Uterus (tissue), 4 donors: ENCODE measurements around the gene SPTB. TPM values are rescaled to one million over a fixed set of nuclear protein-coding genes. Genes with fewer than 3 reads are reported as not detected.
"Not testable (repeated sequence)": the region's sequence is repeated elsewhere in the genome, so short reads cannot be mapped to it uniquely, and the experiment has no call there.

ENCODE experiments used
- DNase-seq, 2 donors: peaks; one replicate each; pipeline ENCODE4 v3.0.0-alpha.2; 2019 to 2020
- H3K27ac ChIP-seq, 2 donors: fragments of 200-600 bp; sonication (generic); 1 replicate in 1 of 2; 2 replicates in 1 of 2; pipeline ENCODE4 v1.5.1; 2016 to 2018
- H3K27me3 ChIP-seq, 2 donors: fragments of 200-600 bp; sonication (generic); one replicate each; pipeline ENCODE4 v1.5.1; 2018 to 2019; ENCODE audit warnings: control low read depth in 1 of 2
- H3K36me3 ChIP-seq, 2 donors: fragments of 200-600 bp; sonication (generic); one replicate each; pipeline ENCODE4 v1.5.1; 2019; ENCODE audit warnings: control low read depth in 1 of 2
- H3K4me1 ChIP-seq, 2 donors: fragments of 200-600 bp; sonication (generic); one replicate each; pipeline ENCODE4 v1.5.1; 2018 to 2019; ENCODE audit warnings: control low read depth in 1 of 2
- H3K4me3 ChIP-seq, 2 donors: fragments of 200-600 bp; sonication (generic); 1 replicate in 1 of 2; 2 replicates in 1 of 2; pipeline ENCODE4 v1.5.1; 2018 to 2019; ENCODE audit warnings: mild to moderate bottlenecking in 1 of 2
- H3K9me3 ChIP-seq, 2 donors: fragments of 200-600 bp; sonication (generic); one replicate each; pipeline ENCODE4 v1.5.1; 2019; ENCODE audit warnings: control low read depth in 1 of 2
- POLR2A ChIP-seq, 2 donors: fragments of 450-650 bp; IDR thresholded peaks; one replicate each; pipeline ENCODE4 v1.6.1; 2016; ENCODE audit warnings: antibody characterized with exemption in 2 of 2, mild to moderate bottlenecking in 1 of 2, moderate library complexity in 1 of 2
- intact Hi-C: fragments of 100-400 bp; cut with DNase I; formaldehyde crosslinking; loops from one replicate; pipeline ENCODE4 v1.15.1; 2023; ENCODE audit warnings: low total_unique reads
- total RNA-seq, 4 donors: library from RNA; depleted of rRNA in 3 of 4; stranded (reverse); fragments of >200 nt in 3 of 4; gene quantifications; one replicate each; pipeline versions ENCODE4 v1.1.0 to v1.2.4, GENCODE V29; 2014 to 2023
- TF ChIP-seq, protein P1 (sequence below), 4 experiments: fragments of 200-600 bp in 2 of 4; fragments of 450-650 bp in 2 of 4; sonication (generic) in 2 of 4; IDR thresholded peaks; one replicate each; pipeline ENCODE4 v1.5.1; 2016 to 2019; ENCODE audit warnings: antibody characterized with exemption in 4 of 4, mild to moderate bottlenecking in 2 of 4, moderate library complexity in 1 of 4
- donor health status: DM: yes; HTN: yes; CAD: no.

SPTB gene
- total RNA-seq, 4 donors from 2014 or later: 1.0 to 5.4 (median 4.6) TPM; not detected in 1

DNA sequence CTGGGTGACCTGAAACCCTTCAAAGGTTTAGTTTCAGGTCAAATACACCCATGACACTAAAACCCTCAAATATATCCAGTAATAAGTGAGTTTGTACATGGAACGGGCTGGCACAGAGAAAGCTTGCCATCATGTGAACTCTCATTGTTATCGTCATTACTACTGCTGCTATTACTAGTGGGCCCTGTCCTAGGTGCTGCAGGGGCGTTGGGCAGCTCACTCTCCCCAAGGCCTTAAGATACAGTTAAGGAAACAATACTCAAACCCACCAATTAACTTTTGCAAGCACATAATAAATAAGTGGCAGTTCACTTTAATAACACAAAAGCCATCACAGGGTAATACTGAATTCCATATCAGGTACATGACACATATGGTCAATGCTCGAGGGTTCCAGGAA lies 71.3 kb downstream of the SPTB start:
- Histone ChIP-seq H3K27me3 (no peaks in the 10 kb centered on the region), H3K36me3 (no peaks in the 10 kb centered on the region), H3K4me3 (no peak overlapping the region), H3K4me1 (no peaks in the 10 kb centered on the region), H3K27ac (no peak overlapping the region), H3K9me3 (no peaks in the 10 kb centered on the region)
- intact Hi-C loops: no loop called here
- TF ChIP-seq POLR2A (IDR thresholded peaks at IDR 0.05): no peak
- TF ChIP-seq, protein P1, sequence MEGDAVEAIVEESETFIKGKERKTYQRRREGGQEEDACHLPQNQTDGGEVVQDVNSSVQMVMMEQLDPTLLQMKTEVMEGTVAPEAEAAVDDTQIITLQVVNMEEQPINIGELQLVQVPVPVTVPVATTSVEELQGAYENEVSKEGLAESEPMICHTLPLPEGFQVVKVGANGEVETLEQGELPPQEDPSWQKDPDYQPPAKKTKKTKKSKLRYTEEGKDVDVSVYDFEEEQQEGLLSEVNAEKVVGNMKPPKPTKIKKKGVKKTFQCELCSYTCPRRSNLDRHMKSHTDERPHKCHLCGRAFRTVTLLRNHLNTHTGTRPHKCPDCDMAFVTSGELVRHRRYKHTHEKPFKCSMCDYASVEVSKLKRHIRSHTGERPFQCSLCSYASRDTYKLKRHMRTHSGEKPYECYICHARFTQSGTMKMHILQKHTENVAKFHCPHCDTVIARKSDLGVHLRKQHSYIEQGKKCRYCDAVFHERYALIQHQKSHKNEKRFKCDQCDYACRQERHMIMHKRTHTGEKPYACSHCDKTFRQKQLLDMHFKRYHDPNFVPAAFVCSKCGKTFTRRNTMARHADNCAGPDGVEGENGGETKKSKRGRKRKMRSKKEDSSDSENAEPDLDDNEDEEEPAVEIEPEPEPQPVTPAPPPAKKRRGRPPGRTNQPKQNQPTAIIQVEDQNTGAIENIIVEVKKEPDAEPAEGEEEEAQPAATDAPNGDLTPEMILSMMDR (IDR thresholded peaks at IDR 0.05): no peak
- no peak for DNase-seq

DNA sequence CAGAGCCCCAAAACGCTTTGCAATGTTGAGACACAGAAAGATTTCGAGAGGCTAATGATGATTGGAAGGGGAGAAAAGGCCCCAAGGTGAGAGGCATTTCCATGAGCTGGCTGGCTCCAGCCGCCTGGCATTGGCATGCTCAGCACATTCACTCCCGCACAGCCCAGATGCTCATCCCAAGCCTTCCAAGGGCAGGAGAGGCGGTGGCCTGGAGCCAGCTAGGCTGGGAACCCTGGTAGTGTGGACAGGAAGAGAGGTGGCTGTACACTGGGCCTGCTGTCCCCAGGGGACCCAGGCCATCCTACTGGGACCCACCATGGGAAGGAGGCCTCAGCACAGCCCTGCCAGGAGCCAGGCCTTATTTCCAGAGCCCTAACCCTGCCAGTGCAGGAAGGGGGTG lies 72.2 kb downstream of the SPTB start:
- no peaks in the 10 kb centered on the region for H3K4me1 ChIP-seq
- no peak overlapping the region for H3K27ac ChIP-seq
- intact Hi-C loops: no loop called here
- no peaks in the 10 kb centered on the region for H3K36me3 ChIP-seq
- DNase-seq: no peak
- H3K4me3 ChIP-seq: no peak overlapping the region
- no peak for TF ChIP-seq POLR2A (IDR thresholded peaks at IDR 0.05)
- TF ChIP-seq, protein P1 (IDR thresholded peaks at IDR 0.05): no peak
- H3K27me3 ChIP-seq: no peaks in the 10 kb centered on the region
- H3K9me3 ChIP-seq: no peaks in the 10 kb centered on the region

DNA sequence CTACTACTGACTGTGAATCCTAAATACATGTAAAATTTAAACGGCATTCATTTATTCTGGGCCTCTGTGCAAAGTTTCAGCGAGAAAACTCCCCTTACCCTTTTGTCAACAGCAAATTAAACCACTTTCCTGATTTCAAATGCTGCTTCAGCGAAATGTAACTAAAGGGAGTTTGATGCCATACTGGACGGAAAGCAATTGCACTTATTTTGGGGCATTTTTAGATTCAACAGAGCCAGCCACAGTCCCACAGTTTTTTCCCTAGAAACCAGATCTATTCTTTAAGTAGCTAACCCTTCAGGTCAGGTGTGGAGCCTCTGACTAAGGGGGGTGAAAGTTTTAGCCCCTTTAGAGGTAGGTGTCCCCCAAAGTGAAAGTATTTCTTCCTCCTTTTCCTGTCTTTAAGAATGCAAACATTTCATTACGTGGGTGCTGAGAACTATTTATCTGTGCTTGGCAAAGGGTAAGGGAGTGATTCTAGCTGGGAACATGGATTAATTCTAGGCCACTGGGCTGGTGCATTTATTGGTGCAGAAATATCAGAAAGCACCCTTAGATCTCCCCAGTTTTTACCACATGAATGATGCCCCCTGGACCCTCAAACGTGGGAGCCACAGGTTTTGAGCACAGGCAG lies 72.7 kb downstream of the SPTB start:
- Histone ChIP-seq H3K4me3 (no peak overlapping the region), H3K36me3 (no peaks in the 10 kb centered on the region), H3K27ac (no peak overlapping the region), H3K27me3 (no peaks in the 10 kb centered on the region), H3K9me3 (no peaks in the 10 kb centered on the region), H3K4me1 (no peaks in the 10 kb centered on the region)
- intact Hi-C loops: no loop called here
- no peak for TF ChIP-seq POLR2A (IDR thresholded peaks at IDR 0.05)
- TF ChIP-seq, protein P1 (IDR thresholded peaks at IDR 0.05): no peak
- no peak for DNase-seq

DNA sequence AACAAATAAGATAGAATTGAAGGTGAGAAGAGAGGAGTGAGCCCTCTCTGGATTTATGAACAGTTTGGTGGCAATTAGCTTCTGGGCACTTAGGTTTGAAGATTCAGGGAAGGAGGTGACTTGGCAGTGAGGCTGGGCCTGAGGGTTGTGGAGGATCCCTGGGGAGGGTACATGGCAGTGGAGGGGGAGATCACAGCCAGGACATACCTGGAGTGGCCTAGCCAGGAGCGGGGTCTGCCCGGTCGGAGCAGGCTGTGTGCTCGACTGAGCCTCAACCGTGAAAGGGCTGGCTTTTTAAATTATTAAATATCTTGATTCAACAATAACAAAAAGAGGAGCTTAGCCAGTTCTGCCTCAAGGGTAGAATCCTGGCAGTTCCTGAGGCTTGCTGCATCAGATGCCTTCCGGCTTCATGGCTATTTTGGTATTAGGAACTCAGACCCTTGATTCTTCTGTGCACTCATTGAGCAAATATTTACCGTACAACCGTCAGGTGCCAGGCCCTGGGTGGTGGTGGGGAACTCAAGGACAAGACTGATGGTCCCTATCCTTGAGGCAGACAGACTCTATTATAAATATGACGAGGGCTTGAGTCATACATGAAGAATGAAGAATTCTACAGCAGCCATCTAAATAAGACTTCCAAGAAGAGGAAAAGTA lies 73.4 kb downstream of the SPTB start:
- TF ChIP-seq, protein P1 (IDR thresholded peaks at IDR 0.05): no peak
- TF ChIP-seq POLR2A (IDR thresholded peaks at IDR 0.05): no peak
- Histone ChIP-seq H3K27me3 (no peaks in the 10 kb centered on the region), H3K27ac (no peak overlapping the region), H3K4me1 (no peaks in the 10 kb centered on the region), H3K4me3 (no peak overlapping the region), H3K9me3 (no peaks in the 10 kb centered on the region), H3K36me3 (no peaks in the 10 kb centered on the region)
- no peak for DNase-seq
- intact Hi-C loops: no loop called here

DNA sequence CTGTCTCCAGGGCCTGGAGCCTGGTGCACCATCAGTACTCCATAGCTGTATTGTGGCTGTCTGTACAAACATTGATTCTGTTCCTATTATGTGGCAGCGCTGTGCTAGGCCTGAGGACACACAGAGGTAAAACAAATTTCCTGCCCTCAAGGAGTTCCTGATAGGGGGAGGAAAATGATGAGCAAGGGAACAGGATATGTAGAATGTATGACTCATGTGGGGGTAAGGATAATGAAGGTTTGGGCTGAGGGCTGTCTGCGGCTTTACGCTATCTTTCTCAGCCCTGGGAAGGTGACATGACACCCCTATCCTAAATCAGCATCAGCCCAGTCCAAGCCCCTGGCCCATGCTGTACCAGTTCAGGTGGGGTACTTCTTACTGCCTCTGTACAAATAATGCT lies 74.1 kb downstream of the SPTB start:
- H3K36me3 ChIP-seq, H3K4me3 ChIP-seq, DNase-seq, intact Hi-C loops, H3K27ac ChIP-seq, H3K9me3 ChIP-seq, H3K27me3 ChIP-seq, H3K4me1 ChIP-seq: not testable (repeated sequence)
